Measurements from ENCODE around the gene AMFR. TPM values are rescaled to one million over a fixed set of nuclear protein-coding genes. Genes with fewer than 3 reads are reported as not detected.

AMFR gene
- total and polyA plus RNA-seq, 4 donors = 122 to 239 (median 129) TPM

- DNase-seq (ENCODE audit: low read depth in 4 of 6, low spot score in 6 of 6) = no peak
- Histone ChIP-seq H3K36me3 (ENCODE audit: control insufficient read depth, insufficient read depth, low read length) (peaks cover 15% of the 10 kb centered on the region), H3K9me3 (ENCODE audit: control insufficient read depth, insufficient read depth, low read length) (no peaks in the 10 kb centered on the region), H3K27me3 (ENCODE audit: control insufficient read depth, insufficient read depth, low read length) (no peaks in the 10 kb centered on the region), H3K27ac (ENCODE audit: low read depth, low read length) (no peak overlapping the region), H3K4me3 (ENCODE audit: low read depth, low read length) (no peak overlapping the region), H3K4me1 (ENCODE audit: control insufficient read depth, insufficient read depth, low read length) (no peaks in the 10 kb centered on the region)
- 97% methylated on average over 5 of the region's 6 CpGs for WGBS (ENCODE audit: insufficient coverage)
These were observed 32.7 kb upstream of the AMFR start for GRCh38 chr16:56457927-56458470.

- Histone ChIP-seq H3K27ac (ENCODE audit: low read depth, low read length) (peak overlapping the region; percentile 78), H3K27me3 (ENCODE audit: control insufficient read depth, insufficient read depth, low read length) (no peaks in the 10 kb centered on the region), H3K9me3 (ENCODE audit: control insufficient read depth, insufficient read depth, low read length) (no peaks in the 10 kb centered on the region), H3K4me3 (ENCODE audit: low read depth, low read length) (peak overlapping the region; percentile 96), H3K36me3 (ENCODE audit: control insufficient read depth, insufficient read depth, low read length) (peaks cover 8% of the 10 kb centered on the region), H3K4me1 (ENCODE audit: control insufficient read depth, insufficient read depth, low read length) (peaks cover 15% of the 10 kb centered on the region)
- 6% methylated on average over 22 of the region's 31 CpGs for WGBS (ENCODE audit: insufficient coverage)
- DNase-seq (ENCODE audit: low read depth in 4 of 6, low spot score in 6 of 6) = peak in 2 of 6 donors; percentile 4 to 43
These were observed 26.7 kb upstream of the AMFR start for GRCh38 chr16:56451753-56452689.

GRCh38 chr16:56450986-56451752 is 25.8 kb upstream of the AMFR start, which contains the start of the genes NUDT21 and OGFOD1:
Gene NUDT21, minus strand, starts transcription at chr16:56451332. Its CDS starts 130 bp downstream, at chr16:56451202.
Gene OGFOD1, plus strand, starts transcription at chr16:56451554. Its CDS starts 59 bp downstream, at chr16:56451613.
- H3K27ac ChIP-seq (ENCODE audit: low read depth, low read length) = peak within 1 kb of the TSS; percentile 78
- H3K4me3 ChIP-seq (ENCODE audit: low read depth, low read length) = peak within 1 kb of the TSS; percentile 96
- 0% methylated on average over 56 of the region's 56 CpGs for WGBS (ENCODE audit: insufficient coverage)
- H3K27me3 ChIP-seq (ENCODE audit: control insufficient read depth, insufficient read depth, low read length) = no peaks in the 10 kb centered on the region
- peaks cover 9% of the 10 kb centered on the region for H3K36me3 ChIP-seq (ENCODE audit: control insufficient read depth, insufficient read depth, low read length)
- DNase-seq (ENCODE audit: low read depth in 4 of 6, low spot score in 6 of 6) = peak; percentile 90 to 99 (median 94)
- H3K9me3 ChIP-seq (ENCODE audit: control insufficient read depth, insufficient read depth, low read length) = no peaks in the 10 kb centered on the region
- peaks cover 15% of the 10 kb centered on the region for H3K4me1 ChIP-seq (ENCODE audit: control insufficient read depth, insufficient read depth, low read length)

- peaks cover 15% of the 10 kb centered on the region for H3K4me1 ChIP-seq (ENCODE audit: control insufficient read depth, insufficient read depth, low read length)
- H3K36me3 ChIP-seq (ENCODE audit: control insufficient read depth, insufficient read depth, low read length) = peaks cover 10% of the 10 kb centered on the region
- peak overlapping the region; percentile 96 for H3K4me3 ChIP-seq (ENCODE audit: low read depth, low read length)
- H3K27me3 ChIP-seq (ENCODE audit: control insufficient read depth, insufficient read depth, low read length) = no peaks in the 10 kb centered on the region
- no peaks in the 10 kb centered on the region for H3K9me3 ChIP-seq (ENCODE audit: control insufficient read depth, insufficient read depth, low read length)
- H3K27ac ChIP-seq (ENCODE audit: low read depth, low read length) = peak overlapping the region; percentile 78
- peak in 1 of 6 donors; percentile 4 for DNase-seq (ENCODE audit: low read depth in 4 of 6, low spot score in 6 of 6)
- WGBS (ENCODE audit: insufficient coverage) = 0% methylated on average over 5 of the region's 18 CpGs
These were observed 25.1 kb upstream of the AMFR start for GRCh38 chr16:56450275-56450985.

GRCh38 chr16:56448005-56448404 is 22.7 kb upstream of the AMFR start:
- Histone ChIP-seq H3K27me3 (ENCODE audit: control insufficient read depth, insufficient read depth, low read length) (no peaks in the 10 kb centered on the region), H3K9me3 (ENCODE audit: control insufficient read depth, insufficient read depth, low read length) (no peaks in the 10 kb centered on the region), H3K36me3 (ENCODE audit: control insufficient read depth, insufficient read depth, low read length) (peaks cover 18% of the 10 kb centered on the region), H3K4me1 (ENCODE audit: control insufficient read depth, insufficient read depth, low read length) (peaks cover 15% of the 10 kb centered on the region), H3K27ac (ENCODE audit: low read depth, low read length) (no peak overlapping the region), H3K4me3 (ENCODE audit: low read depth, low read length) (no peak overlapping the region)
- DNase-seq (ENCODE audit: low read depth in 4 of 6, low spot score in 6 of 6) = no peak

- H3K4me3 ChIP-seq (ENCODE audit: low read depth, low read length) = no peak overlapping the region
- WGBS (ENCODE audit: insufficient coverage) = no CpG with 5 or more reads among the region's 2 CpGs
- H3K27me3 ChIP-seq (ENCODE audit: control insufficient read depth, insufficient read depth, low read length) = no peaks in the 10 kb centered on the region
- no peak for DNase-seq (ENCODE audit: low read depth in 4 of 6, low spot score in 6 of 6)
- no peaks in the 10 kb centered on the region for H3K9me3 ChIP-seq (ENCODE audit: control insufficient read depth, insufficient read depth, low read length)
- peaks cover 18% of the 10 kb centered on the region for H3K36me3 ChIP-seq (ENCODE audit: control insufficient read depth, insufficient read depth, low read length)
- H3K27ac ChIP-seq (ENCODE audit: low read depth, low read length) = no peak overlapping the region
- H3K4me1 ChIP-seq (ENCODE audit: control insufficient read depth, insufficient read depth, low read length) = peaks cover 12% of the 10 kb centered on the region
These were observed 21.9 kb upstream of the AMFR start for GRCh38 chr16:56447286-56447685.

GRCh38 chr16:56438038-56438437 is 12.7 kb upstream of the AMFR start:
- no peaks in the 10 kb centered on the region for H3K9me3 ChIP-seq (ENCODE audit: control insufficient read depth, insufficient read depth, low read length)
- no peak overlapping the region for H3K27ac ChIP-seq (ENCODE audit: low read depth, low read length)
- no peaks in the 10 kb centered on the region for H3K27me3 ChIP-seq (ENCODE audit: control insufficient read depth, insufficient read depth, low read length)
- DNase-seq (ENCODE audit: low read depth in 4 of 6, low spot score in 6 of 6) = no peak
- WGBS (ENCODE audit: insufficient coverage) = 100% methylated on average over 1 of the region's 1 CpG
- H3K36me3 ChIP-seq (ENCODE audit: control insufficient read depth, insufficient read depth, low read length) = peaks cover 28% of the 10 kb centered on the region
- H3K4me1 ChIP-seq (ENCODE audit: control insufficient read depth, insufficient read depth, low read length) = no peaks in the 10 kb centered on the region
- no peak overlapping the region for H3K4me3 ChIP-seq (ENCODE audit: low read depth, low read length)

GRCh38 chr16:56436258-56436657 is 10.9 kb upstream of the AMFR start:
- Histone ChIP-seq H3K27me3 (ENCODE audit: control insufficient read depth, insufficient read depth, low read length) (no peaks in the 10 kb centered on the region), H3K27ac (ENCODE audit: low read depth, low read length) (no peak overlapping the region), H3K4me3 (ENCODE audit: low read depth, low read length) (no peak overlapping the region), H3K4me1 (ENCODE audit: control insufficient read depth, insufficient read depth, low read length) (no peaks in the 10 kb centered on the region), H3K36me3 (ENCODE audit: control insufficient read depth, insufficient read depth, low read length) (peaks cover 28% of the 10 kb centered on the region), H3K9me3 (ENCODE audit: control insufficient read depth, insufficient read depth, low read length) (no peaks in the 10 kb centered on the region)
- DNase-seq (ENCODE audit: low read depth in 4 of 6, low spot score in 6 of 6) = peak in 2 of 6 donors; percentile 7 to 28

GRCh38 chr16:56428091-56428490 is 2.7 kb upstream of the AMFR start:
- no peak for DNase-seq (ENCODE audit: low read depth in 4 of 6, low spot score in 6 of 6)
- Histone ChIP-seq H3K27ac (ENCODE audit: low read depth, low read length) (no peak overlapping the region), H3K4me3 (ENCODE audit: low read depth, low read length) (no peak overlapping the region), H3K36me3 (ENCODE audit: control insufficient read depth, insufficient read depth, low read length) (no peaks in the 10 kb centered on the region), H3K9me3 (ENCODE audit: control insufficient read depth, insufficient read depth, low read length) (no peaks in the 10 kb centered on the region), H3K27me3 (ENCODE audit: control insufficient read depth, insufficient read depth, low read length) (no peaks in the 10 kb centered on the region), H3K4me1 (ENCODE audit: control insufficient read depth, insufficient read depth, low read length) (no peaks in the 10 kb centered on the region)
- WGBS (ENCODE audit: insufficient coverage) = no CpG with 5 or more reads among the region's 1 CpG
